Measurements from ENCODE around the gene CCDC7. TPM values are rescaled to one million over a fixed set of nuclear protein-coding genes. Genes with fewer than 3 reads are reported as not detected.

The CCDC7 gene
- total and polyA plus RNA-seq, 4 donors, result 3.5 to 84.1 (median 26.3) TPM

DNA sequence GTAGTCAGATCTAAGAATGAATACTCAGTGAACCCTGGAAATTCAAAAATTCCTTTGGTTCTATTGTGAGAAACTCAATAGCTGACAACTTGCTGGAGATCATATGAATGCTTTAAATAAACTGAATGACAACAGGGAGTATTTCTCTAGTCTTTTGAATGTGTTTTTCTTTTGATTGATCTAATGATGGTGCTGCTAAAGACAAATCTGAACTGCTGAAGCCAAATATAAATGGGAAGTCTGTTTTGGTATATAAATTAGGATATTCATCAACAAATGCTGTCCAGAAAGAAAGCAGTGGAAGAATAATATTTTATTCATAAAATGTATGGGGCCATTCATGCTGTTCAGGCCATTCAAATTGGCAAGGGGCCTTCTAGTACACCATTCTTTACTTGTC is 432.7 kb downstream of the CCDC7 start:
- no peak overlapping the region for H3K27ac ChIP-seq (ENCODE audit: low read depth, low read length)
- H3K4me3 ChIP-seq (ENCODE audit: low read depth, low read length), result no peak overlapping the region
- DNase-seq (ENCODE audit: low read depth in 4 of 6, low spot score in 6 of 6), result no peak
- no peaks in the 10 kb centered on the region for H3K9me3 ChIP-seq (ENCODE audit: control insufficient read depth, insufficient read depth, low read length)
- no peaks in the 10 kb centered on the region for H3K4me1 ChIP-seq (ENCODE audit: control insufficient read depth, insufficient read depth, low read length)
- H3K27me3 ChIP-seq (ENCODE audit: control insufficient read depth, insufficient read depth, low read length), result no peaks in the 10 kb centered on the region
- H3K36me3 ChIP-seq (ENCODE audit: control insufficient read depth, insufficient read depth, low read length), result no peaks in the 10 kb centered on the region

DNA sequence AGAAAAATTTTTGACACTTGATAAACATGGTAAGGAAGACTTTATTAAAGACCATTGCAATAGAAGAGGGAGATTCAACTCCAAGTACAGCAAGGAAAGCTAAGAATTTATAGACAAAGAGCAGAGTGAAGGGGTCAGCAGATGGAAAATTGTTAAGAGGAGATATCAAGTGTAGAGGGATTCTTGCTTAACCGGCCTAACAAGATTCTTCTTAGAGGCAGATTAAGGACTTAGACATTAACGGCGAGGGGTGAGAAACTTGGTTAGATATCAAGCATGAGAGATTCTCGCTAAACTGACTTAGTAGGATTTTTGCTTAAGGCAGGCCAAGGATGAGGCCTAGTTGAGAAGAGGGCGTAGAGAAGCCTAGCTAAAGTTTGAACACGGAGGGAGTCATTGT is 436.1 kb downstream of the CCDC7 start:
- H3K36me3 ChIP-seq (ENCODE audit: control insufficient read depth, insufficient read depth, low read length), result no peaks in the 10 kb centered on the region
- H3K4me3 ChIP-seq (ENCODE audit: low read depth, low read length), result no peak overlapping the region
- no peaks in the 10 kb centered on the region for H3K4me1 ChIP-seq (ENCODE audit: control insufficient read depth, insufficient read depth, low read length)
- WGBS (ENCODE audit: insufficient coverage), result 91% methylated on average over 6 of the region's 6 CpGs
- no peak for DNase-seq (ENCODE audit: low read depth in 4 of 6, low spot score in 6 of 6)
- H3K9me3 ChIP-seq (ENCODE audit: control insufficient read depth, insufficient read depth, low read length), result no peaks in the 10 kb centered on the region
- H3K27ac ChIP-seq (ENCODE audit: low read depth, low read length), result no peak overlapping the region
- H3K27me3 ChIP-seq (ENCODE audit: control insufficient read depth, insufficient read depth, low read length), result no peaks in the 10 kb centered on the region

DNA sequence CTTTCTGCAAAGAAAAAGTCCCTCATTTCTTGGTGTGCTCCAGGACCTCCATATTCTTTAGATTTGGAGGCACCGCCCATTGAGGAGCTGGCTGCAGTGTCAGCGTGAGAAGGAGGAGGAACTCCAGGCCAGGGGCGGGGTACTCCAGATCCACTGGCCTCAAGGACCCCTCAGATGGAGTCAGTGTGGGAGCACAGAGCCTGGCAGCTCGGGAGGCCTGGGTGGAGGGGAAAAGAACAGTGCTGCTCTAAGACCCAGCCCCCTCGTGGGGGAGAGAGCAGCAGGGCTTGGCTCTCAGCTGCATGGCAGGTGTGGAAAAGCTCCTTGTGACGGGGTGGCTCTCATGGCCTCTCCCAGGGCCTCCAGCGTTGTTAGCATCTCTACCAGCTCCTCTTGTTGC is 441.5 kb downstream of the CCDC7 start:
- Histone ChIP-seq H3K9me3 (ENCODE audit: control insufficient read depth, insufficient read depth, low read length) (no peaks in the 10 kb centered on the region), H3K4me1 (ENCODE audit: control insufficient read depth, insufficient read depth, low read length) (no peaks in the 10 kb centered on the region), H3K27ac (ENCODE audit: low read depth, low read length) (no peak overlapping the region), H3K4me3 (ENCODE audit: low read depth, low read length) (no peak overlapping the region), H3K27me3 (ENCODE audit: control insufficient read depth, insufficient read depth, low read length) (no peaks in the 10 kb centered on the region), H3K36me3 (ENCODE audit: control insufficient read depth, insufficient read depth, low read length) (no peaks in the 10 kb centered on the region)
- WGBS (ENCODE audit: insufficient coverage), result 87% methylated on average over 7 of the region's 7 CpGs
- no peak for DNase-seq (ENCODE audit: low read depth in 4 of 6, low spot score in 6 of 6)

DNA sequence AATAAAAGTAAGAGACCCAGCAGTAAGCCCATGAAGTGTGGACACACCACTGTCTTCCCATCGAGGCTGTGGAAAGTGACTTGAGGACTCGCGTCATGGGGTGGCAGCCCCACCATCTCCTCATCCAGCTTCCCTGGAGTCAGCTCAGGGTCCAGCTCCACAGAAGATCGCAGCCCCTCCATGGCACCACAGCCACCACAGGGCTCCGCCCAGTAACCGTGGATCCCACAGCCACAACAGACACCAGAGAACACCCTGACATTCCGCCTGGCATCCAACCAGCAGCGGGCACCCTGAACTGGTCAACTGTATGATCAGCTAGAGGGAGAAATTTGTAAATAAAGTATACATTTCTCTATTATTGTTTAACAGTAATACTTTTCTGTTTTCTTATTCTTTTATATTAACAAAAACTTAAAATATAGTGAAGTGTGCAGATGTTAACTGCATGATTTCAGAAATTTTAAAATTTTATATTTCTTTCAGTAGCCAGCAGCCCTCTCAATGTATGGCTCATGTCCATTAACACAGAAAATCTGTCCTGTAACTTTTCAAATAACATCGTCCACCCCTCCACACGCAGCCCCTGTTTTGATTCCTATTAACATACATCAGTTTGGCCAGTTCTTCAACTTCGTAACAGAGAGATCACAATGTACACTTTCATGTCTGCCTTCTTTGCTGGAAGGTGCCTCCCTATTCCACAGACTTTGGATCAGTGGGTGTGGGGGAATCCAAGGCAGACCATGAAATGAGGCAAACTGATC is 442.4 kb downstream of the CCDC7 start:
- Histone ChIP-seq H3K4me1 (ENCODE audit: control insufficient read depth, insufficient read depth, low read length) (no peaks in the 10 kb centered on the region), H3K27ac (ENCODE audit: low read depth, low read length) (no peak overlapping the region), H3K4me3 (ENCODE audit: low read depth, low read length) (no peak overlapping the region), H3K9me3 (ENCODE audit: control insufficient read depth, insufficient read depth, low read length) (no peaks in the 10 kb centered on the region), H3K27me3 (ENCODE audit: control insufficient read depth, insufficient read depth, low read length) (no peaks in the 10 kb centered on the region), H3K36me3 (ENCODE audit: control insufficient read depth, insufficient read depth, low read length) (no peaks in the 10 kb centered on the region)
- DNase-seq (ENCODE audit: low read depth in 4 of 6, low spot score in 6 of 6), result no peak
- 91% methylated on average over 7 of the region's 11 CpGs for WGBS (ENCODE audit: insufficient coverage)

DNA sequence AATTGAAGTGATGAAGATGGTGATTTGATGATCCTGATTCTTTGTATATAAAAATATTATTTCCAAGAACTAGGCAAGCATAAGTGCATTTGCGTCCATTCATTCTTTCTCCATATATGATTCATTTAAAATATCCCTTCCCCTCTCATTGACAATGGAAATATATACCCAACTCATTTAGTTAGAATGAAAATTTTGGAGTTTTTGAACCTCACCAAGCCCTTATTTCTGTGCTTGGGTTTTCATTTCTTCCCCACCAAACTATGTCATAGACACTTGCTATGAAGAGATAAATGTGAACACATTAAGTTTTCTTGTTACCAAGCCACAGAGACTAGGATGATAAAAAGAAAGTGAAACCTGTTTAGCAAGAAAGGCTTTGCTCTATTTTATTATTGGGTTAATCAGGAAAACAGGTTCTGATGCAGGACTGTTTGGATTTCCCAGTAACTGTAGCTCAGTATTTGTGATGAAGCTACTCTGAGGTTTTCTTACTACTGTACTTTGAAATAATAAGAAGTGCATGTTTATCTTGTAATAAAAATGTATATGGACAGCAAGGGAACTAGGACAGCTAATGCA is 443.8 kb downstream of the CCDC7 start:
- WGBS (ENCODE audit: insufficient coverage), result no CpG with 5 or more reads among the region's 1 CpG
- H3K4me3 ChIP-seq (ENCODE audit: low read depth, low read length), result no peak overlapping the region

DNA sequence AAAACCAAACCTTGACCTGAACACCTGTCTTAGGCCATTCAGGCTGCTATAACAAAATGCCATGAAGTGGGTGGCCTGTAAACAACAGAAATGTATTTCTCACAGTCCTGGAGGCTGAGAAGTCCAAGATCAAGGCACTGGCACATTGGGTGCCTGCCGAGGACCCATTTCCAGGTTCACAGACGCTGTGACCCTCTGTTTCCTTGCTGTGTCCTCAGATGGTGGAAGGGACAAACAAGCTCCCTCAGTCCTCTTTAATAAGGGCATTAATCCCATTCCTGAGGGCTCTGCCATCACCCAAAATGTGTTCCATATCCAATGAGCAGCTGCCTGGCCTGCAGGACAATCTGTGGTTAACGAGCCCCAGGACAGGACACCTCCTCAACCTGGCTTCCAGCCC is 444.5 kb downstream of the CCDC7 start:
- no peak overlapping the region for H3K4me3 ChIP-seq (ENCODE audit: low read depth, low read length)
- H3K4me1 ChIP-seq (ENCODE audit: control insufficient read depth, insufficient read depth, low read length), result no peaks in the 10 kb centered on the region
- no peaks in the 10 kb centered on the region for H3K36me3 ChIP-seq (ENCODE audit: control insufficient read depth, insufficient read depth, low read length)
- WGBS (ENCODE audit: insufficient coverage), result 86% methylated on average over 3 of the region's 3 CpGs
- H3K9me3 ChIP-seq (ENCODE audit: control insufficient read depth, insufficient read depth, low read length), result no peaks in the 10 kb centered on the region
- no peak overlapping the region for H3K27ac ChIP-seq (ENCODE audit: low read depth, low read length)
- no peaks in the 10 kb centered on the region for H3K27me3 ChIP-seq (ENCODE audit: control insufficient read depth, insufficient read depth, low read length)
- DNase-seq (ENCODE audit: low read depth in 4 of 6, low spot score in 6 of 6), result no peak

More for the DNA sequence above, 443.8 kb downstream of the CCDC7 start:
- no peak for DNase-seq (ENCODE audit: low read depth in 4 of 6, low spot score in 6 of 6)
- Histone ChIP-seq H3K4me1 (ENCODE audit: control insufficient read depth, insufficient read depth, low read length) (no peaks in the 10 kb centered on the region), H3K27ac (ENCODE audit: low read depth, low read length) (no peak overlapping the region), H3K9me3 (ENCODE audit: control insufficient read depth, insufficient read depth, low read length) (no peaks in the 10 kb centered on the region), H3K27me3 (ENCODE audit: control insufficient read depth, insufficient read depth, low read length) (no peaks in the 10 kb centered on the region), H3K36me3 (ENCODE audit: control insufficient read depth, insufficient read depth, low read length) (no peaks in the 10 kb centered on the region)

DNA sequence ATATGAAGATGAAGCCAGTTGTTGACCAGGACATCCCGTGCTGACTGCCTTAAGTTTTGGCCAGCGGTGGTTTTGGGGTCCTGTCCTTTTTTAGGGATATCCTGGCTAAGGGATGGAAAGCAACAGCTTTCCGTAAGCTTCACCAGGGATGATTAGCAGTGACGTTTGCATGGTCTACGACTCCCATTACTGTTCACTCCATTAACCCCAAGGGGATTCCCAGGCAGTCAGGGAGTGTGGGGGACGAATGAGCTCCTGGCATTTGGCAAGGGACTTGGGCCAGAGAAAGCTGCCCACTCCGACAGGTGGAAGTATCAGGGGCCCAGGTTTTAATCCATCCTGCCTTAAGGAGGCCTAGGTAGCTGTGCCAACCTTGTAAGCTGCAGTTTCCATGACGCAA is 445.3 kb downstream of the CCDC7 start:
- WGBS (ENCODE audit: insufficient coverage), result 80% methylated on average over 4 of the region's 8 CpGs

DNA sequence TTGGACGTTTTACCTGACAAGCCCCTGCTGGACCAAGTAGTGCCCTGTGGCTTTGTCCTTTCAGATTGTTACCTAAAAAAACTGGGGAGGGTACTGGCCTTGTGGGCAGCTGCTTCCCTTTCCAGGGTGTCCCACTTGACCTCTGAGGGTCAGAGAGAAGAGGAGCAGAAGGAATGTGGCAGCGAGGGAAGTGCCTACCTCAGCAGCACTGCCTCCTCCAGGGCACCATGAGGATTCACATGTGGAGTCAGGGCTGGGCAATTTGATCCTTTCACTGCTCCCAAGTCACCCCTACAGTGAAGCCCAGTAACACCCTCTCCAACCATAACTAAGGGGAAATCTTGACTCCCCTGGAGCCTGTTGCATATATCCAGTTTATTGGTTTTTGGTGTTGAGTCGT is 447.5 kb downstream of the CCDC7 start:
- Histone ChIP-seq H3K9me3 (ENCODE audit: control insufficient read depth, insufficient read depth, low read length) (no peaks in the 10 kb centered on the region), H3K4me1 (ENCODE audit: control insufficient read depth, insufficient read depth, low read length) (no peaks in the 10 kb centered on the region), H3K36me3 (ENCODE audit: control insufficient read depth, insufficient read depth, low read length) (no peaks in the 10 kb centered on the region), H3K27ac (ENCODE audit: low read depth, low read length) (no peak overlapping the region), H3K27me3 (ENCODE audit: control insufficient read depth, insufficient read depth, low read length) (no peaks in the 10 kb centered on the region), H3K4me3 (ENCODE audit: low read depth, low read length) (no peak overlapping the region)
- no peak for DNase-seq (ENCODE audit: low read depth in 4 of 6, low spot score in 6 of 6)
- 50% methylated on average over 1 of the region's 3 CpGs for WGBS (ENCODE audit: insufficient coverage)

More for the DNA sequence above, 445.3 kb downstream of the CCDC7 start:
- Histone ChIP-seq H3K27ac (ENCODE audit: low read depth, low read length) (no peak overlapping the region), H3K9me3 (ENCODE audit: control insufficient read depth, insufficient read depth, low read length) (no peaks in the 10 kb centered on the region), H3K36me3 (ENCODE audit: control insufficient read depth, insufficient read depth, low read length) (no peaks in the 10 kb centered on the region), H3K4me3 (ENCODE audit: low read depth, low read length) (no peak overlapping the region), H3K4me1 (ENCODE audit: control insufficient read depth, insufficient read depth, low read length) (no peaks in the 10 kb centered on the region), H3K27me3 (ENCODE audit: control insufficient read depth, insufficient read depth, low read length) (no peaks in the 10 kb centered on the region)
- DNase-seq (ENCODE audit: low read depth in 4 of 6, low spot score in 6 of 6), result no peak

DNA sequence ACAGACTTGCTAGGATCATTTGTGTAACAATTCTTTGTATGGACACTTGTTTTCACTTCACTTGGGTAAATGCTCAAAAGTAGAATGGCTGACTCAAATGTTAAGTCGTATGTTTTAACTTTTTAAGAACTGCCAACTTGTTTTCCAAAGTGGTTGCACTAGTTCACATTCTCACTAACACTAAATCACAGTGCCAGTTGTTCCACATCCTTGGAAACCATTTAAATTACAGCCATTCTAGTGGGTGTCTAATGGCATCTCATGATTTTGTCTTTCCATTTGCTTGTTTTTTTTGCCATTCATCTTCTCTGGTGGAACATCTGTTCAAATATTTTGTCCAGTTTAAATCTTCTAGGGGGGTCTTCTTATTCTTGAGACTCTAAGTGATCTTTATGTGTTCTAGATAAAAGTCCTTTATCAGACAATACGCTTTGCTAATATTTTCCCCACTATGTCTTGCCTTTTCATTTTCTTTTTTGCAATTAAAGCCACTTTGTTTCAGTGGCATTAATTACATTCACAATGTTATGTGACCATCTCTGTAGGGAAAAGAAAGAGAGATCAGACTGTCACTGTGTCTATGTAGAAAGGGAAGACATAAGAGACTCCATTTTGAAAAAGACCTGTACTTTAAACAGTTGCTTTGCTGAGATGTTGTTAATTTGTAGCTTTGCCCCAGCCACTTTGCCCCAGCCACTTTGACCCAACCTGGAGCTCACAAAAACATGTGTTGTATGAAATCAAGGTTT is 448.1 kb downstream of the CCDC7 start:
- Histone ChIP-seq H3K27ac (ENCODE audit: low read depth, low read length) (no peak overlapping the region), H3K36me3 (ENCODE audit: control insufficient read depth, insufficient read depth, low read length) (no peaks in the 10 kb centered on the region), H3K9me3 (ENCODE audit: control insufficient read depth, insufficient read depth, low read length) (no peaks in the 10 kb centered on the region), H3K4me1 (ENCODE audit: control insufficient read depth, insufficient read depth, low read length) (no peaks in the 10 kb centered on the region), H3K4me3 (ENCODE audit: low read depth, low read length) (no peak overlapping the region), H3K27me3 (ENCODE audit: control insufficient read depth, insufficient read depth, low read length) (no peaks in the 10 kb centered on the region)
- DNase-seq (ENCODE audit: low read depth in 4 of 6, low spot score in 6 of 6), result no peak
- WGBS (ENCODE audit: insufficient coverage), result 83% methylated on average over 1 of the region's 2 CpGs

Measured in spinal cord (tissue), 10 donors.